Activated CD8-positive, alpha-beta T cell treated with anti-CD3 and anti-CD28 coated beads for 36 hours (primary cell): ENCODE results near the gene CDH16. TPM values are rescaled to one million over a fixed set of nuclear protein-coding genes. Genes with fewer than 3 reads are reported as not detected.
"Not testable (repeated sequence)": the region's sequence is repeated elsewhere in the genome, so short reads cannot be mapped to it uniquely, and the experiment has no call there.

Experiments used
- ATAC-seq: fragments of 200-7000 bp; cut with Tn5 transposase; one replicate; pipeline ENCODE4 v1.10.0; 2021; ENCODE audit warnings: mild to moderate bottlenecking, moderate library complexity
- CTCF ChIA-PET: fragments of 350-600 bp; sonication (Branson Sonifier 250); formaldehyde crosslinking; loops from one replicate; lab custom pipeline; 2021; ENCODE audit warnings: antibody characterized with exemption; lab: Charles Lee
- POLR2A ChIA-PET: fragments of 350-600 bp; sonication (Branson Sonifier 250); formaldehyde crosslinking; loops from one replicate; lab custom pipeline; 2021; ENCODE audit warnings: antibody characterized with exemption; lab: Charles Lee
- DNase-seq: peaks from one replicate; pipeline ENCODE4 v3.0.0-alpha.2; 2020
- H3K27ac Mint-ChIP-seq: one replicate; pipeline ENCODE4 v1.8.0; 2021; ENCODE audit warnings: mild to moderate bottlenecking, mixed read lengths
- H3K27me3 Mint-ChIP-seq: one replicate; pipeline ENCODE4 v1.8.0; 2021; ENCODE audit warnings: mixed read lengths
- H3K36me3 Mint-ChIP-seq: one replicate; pipeline ENCODE4 v1.8.0; 2021; ENCODE audit warnings: low read depth, mixed read lengths
- H3K4me1 Mint-ChIP-seq: one replicate; pipeline ENCODE4 v1.8.0; 2021; ENCODE audit warnings: low read depth, mixed read lengths
- H3K4me3 Mint-ChIP-seq: one replicate; pipeline ENCODE4 v1.8.0; 2021; ENCODE audit warnings: mild to moderate bottlenecking, moderate library complexity, mixed read lengths
- H3K9me3 Mint-ChIP-seq: one replicate; pipeline ENCODE4 v1.8.0; 2021; ENCODE audit warnings: mixed read lengths
- CTCF ChIP-seq: fragments of 200-600 bp; IDR thresholded peaks from one replicate; pipeline ENCODE4 v1.8.0; 2022; ENCODE audit warnings: antibody characterized with exemption, mild to moderate bottlenecking
- intact Hi-C: fragments of 100-400 bp; cut with micrococcal nuclease; formaldehyde crosslinking; loops from one replicate; pipeline ENCODE4 v1.10.0; 2022
- total RNA-seq, 2 experiments: library from RNA; stranded (reverse); gene quantifications; one replicate each; pipeline ENCODE4 v1.2.3, GENCODE V29; 2021

CDH16 gene
- total RNA-seq, 2 experiments from 2014 or later, result not detected

GRCh38 chr16:66947302-66948065, 28.8 kb upstream of the CDH16 start:
- CTCF ChIA-PET, result interaction anchor here (0.7 to 1.4 kb wide), 8 partner anchors 10 to 210 kb away, joined by 3 to 4 read pairs (median 4); partner anchors contain the start of gene RRAD

DNA sequence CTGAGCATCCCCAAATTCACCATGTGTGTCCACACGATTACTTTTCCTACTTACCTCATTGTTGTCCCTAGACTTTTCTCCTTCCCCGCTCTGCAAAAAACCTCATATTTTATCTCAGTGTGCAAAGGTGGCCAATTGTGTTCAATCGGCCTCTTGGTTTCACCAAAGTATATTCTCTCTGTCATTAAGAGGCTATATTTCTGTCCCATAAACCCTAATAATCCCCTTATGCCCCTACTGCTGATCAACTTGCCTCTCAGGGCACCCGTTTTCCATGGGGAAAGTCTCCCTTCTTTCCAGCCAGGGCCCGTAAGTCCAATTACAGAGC, 28.3 kb upstream of the CDH16 start:
- TF ChIP-seq CTCF, result no peak
- no peak for DNase-seq
- Mint-ChIP-seq H3K27ac (no peak overlapping the region), H3K4me1 (peaks cover 22% of the 10 kb centered on the region), H3K9me3 (no peaks in the 10 kb centered on the region), H3K36me3 (peaks cover 9% of the 10 kb centered on the region), H3K4me3 (peak overlapping the region; percentile 79), H3K27me3 (peaks cover 33% of the 10 kb centered on the region)
- CTCF ChIA-PET, result interaction anchor here (0.8 to 1.4 kb wide), 5 partner anchors 21 to 211 kb away, joined by 3 to 4 read pairs (median 3); partner anchors contain the start of gene RRAD
- POLR2A ChIA-PET, result interaction anchor here (0.6 kb wide), 1 partner anchor 251 kb away, joined by 3 read pairs; no protein-coding TSS in a partner anchor
- intact Hi-C loops, result no loop called here
- no peak for ATAC-seq

More at GRCh38 chr16:66947302-66948065, 28.8 kb upstream of the CDH16 start:
- POLR2A ChIA-PET, result no interaction called here
- H3K9me3 Mint-ChIP-seq, result no peaks in the 10 kb centered on the region
- H3K4me1 Mint-ChIP-seq, result peaks cover 22% of the 10 kb centered on the region
- peak overlapping the region; percentile 79 for H3K4me3 Mint-ChIP-seq
- peaks cover 34% of the 10 kb centered on the region for H3K27me3 Mint-ChIP-seq
- peaks cover 5% of the 10 kb centered on the region for H3K36me3 Mint-ChIP-seq
- TF ChIP-seq CTCF, result peak; percentile 88
- DNase-seq, result peak; percentile 95
- peak; percentile 93 for ATAC-seq
- no peak overlapping the region for H3K27ac Mint-ChIP-seq
- intact Hi-C loops, result no loop called here

GRCh38 chr16:66946541-66946940, 27.9 kb upstream of the CDH16 start:
- H3K4me1 Mint-ChIP-seq, result peaks cover 22% of the 10 kb centered on the region
- H3K27me3 Mint-ChIP-seq, result peaks cover 29% of the 10 kb centered on the region
- no peak overlapping the region for H3K27ac Mint-ChIP-seq
- H3K36me3 Mint-ChIP-seq, result peaks cover 10% of the 10 kb centered on the region
- intact Hi-C loops, result no loop called here
- ChIA-PET CTCF (interaction anchor here (0.6 to 1.4 kb wide), 2 partner anchors 71 to 209 kb away, joined by 3 to 4 read pairs; no protein-coding TSS in a partner anchor), POLR2A (interaction anchor here (0.6 kb wide), 1 partner anchor 251 kb away, joined by 3 read pairs; no protein-coding TSS in a partner anchor)
- TF ChIP-seq CTCF, result no peak
- no peak overlapping the region for H3K4me3 Mint-ChIP-seq
- ATAC-seq (no peak), DNase-seq (no peak)
- H3K9me3 Mint-ChIP-seq, result no peaks in the 10 kb centered on the region

DNA sequence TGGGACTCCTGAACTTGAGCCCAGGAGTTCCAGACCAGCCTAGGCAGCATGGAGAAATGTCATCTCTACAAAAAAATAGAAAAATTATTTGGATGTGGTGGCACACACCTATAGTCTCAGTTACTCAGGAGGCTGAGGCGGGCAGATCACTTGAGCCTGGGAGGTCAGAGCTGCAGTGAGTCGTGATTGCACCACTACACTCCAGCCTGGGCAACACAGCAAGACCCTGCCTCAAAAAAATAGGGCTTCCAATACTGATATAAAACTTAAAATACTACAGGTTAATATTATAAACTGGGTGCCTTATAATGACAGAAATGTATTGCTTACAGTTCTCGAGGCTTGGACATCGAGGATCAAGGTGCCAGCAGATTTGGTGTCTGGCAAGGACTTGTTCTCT, 27.3 kb upstream of the CDH16 start:
- Mint-ChIP-seq H3K4me1 (peaks cover 22% of the 10 kb centered on the region), H3K27me3 (peaks cover 24% of the 10 kb centered on the region), H3K9me3 (no peaks in the 10 kb centered on the region), H3K36me3 (peaks cover 10% of the 10 kb centered on the region), H3K27ac (no peak overlapping the region), H3K4me3 (no peak overlapping the region)
- CTCF ChIA-PET, result interaction anchor here (0.6 to 1.5 kb wide), 3 partner anchors 50 to 209 kb away, joined by 3 to 4 read pairs (median 3); no protein-coding TSS in a partner anchor
- TF ChIP-seq CTCF, result no peak
- DNase-seq (no peak), ATAC-seq (no peak)
- POLR2A ChIA-PET, result no interaction called here
- intact Hi-C loops, result no loop called here

DNA sequence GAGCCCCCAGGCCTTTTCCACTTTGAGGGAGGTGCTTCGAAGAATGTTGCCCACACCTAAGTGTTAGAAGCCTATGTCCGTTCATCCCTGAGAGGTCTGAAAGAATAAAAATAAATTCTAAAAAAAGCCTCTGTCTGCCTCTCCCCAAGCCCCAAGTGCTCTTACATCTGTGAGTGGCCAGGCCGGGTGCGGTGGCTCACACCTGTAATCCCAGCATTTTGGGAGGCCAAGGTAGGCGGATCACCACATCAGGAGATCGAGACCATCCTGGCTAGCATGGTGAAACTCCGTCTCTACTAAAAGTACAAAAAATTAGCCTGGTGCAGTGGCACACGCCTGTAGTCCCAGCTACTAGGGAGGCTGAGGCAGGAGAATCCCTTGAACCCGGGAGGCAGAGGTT, 26.3 kb upstream of the CDH16 start:
- H3K4me3 Mint-ChIP-seq, DNase-seq, ATAC-seq, H3K36me3 Mint-ChIP-seq, H3K9me3 Mint-ChIP-seq, intact Hi-C loops, H3K27ac Mint-ChIP-seq: not testable (repeated sequence)
- Mint-ChIP-seq H3K27me3 (peaks cover 20% of the 10 kb centered on the region), H3K4me1 (peaks cover 18% of the 10 kb centered on the region)
- CTCF ChIA-PET, result interaction anchor here (1.1 to 1.5 kb wide), 2 partner anchors 17 to 49 kb away, joined by 3 read pairs; partner anchors contain the start of gene CES3
- POLR2A ChIA-PET, result interaction anchor here (1.0 kb wide), 1 partner anchor 219 kb away, joined by 3 read pairs; no protein-coding TSS in a partner anchor
